HG03342 (cell line): ENCODE results near the gene CTNND2.

Experiments
- ATAC-seq: cut with Tn5 transposase; IDR thresholded peaks from one replicate; pipeline ENCODE4 v1.9.1; 2021; ENCODE audit warnings: mild to moderate bottlenecking, moderate library complexity; ENCODE audit not compliant: unreplicated experiment

The CTNND2 gene

DNA sequence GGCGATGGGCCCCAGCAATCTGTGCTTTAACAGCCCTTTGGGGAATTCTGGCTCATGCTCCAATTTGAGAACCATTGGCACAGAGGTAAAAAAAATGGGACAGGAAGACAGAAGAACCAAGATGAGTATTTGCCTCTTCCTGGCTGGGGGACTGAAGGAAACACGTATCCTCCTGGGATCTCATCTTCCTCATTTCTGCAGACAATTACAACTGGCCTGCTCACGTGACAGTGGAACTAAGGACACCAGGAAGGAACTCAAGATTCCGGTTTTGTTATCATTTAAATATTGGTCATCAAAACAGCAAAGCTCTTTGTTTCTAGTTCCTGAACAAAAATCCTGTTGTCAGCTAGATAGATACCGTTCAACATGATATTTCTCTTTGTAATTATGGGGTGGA lies 927.2 kb downstream of the CTNND2 start:
- no peak for ATAC-seq

DNA sequence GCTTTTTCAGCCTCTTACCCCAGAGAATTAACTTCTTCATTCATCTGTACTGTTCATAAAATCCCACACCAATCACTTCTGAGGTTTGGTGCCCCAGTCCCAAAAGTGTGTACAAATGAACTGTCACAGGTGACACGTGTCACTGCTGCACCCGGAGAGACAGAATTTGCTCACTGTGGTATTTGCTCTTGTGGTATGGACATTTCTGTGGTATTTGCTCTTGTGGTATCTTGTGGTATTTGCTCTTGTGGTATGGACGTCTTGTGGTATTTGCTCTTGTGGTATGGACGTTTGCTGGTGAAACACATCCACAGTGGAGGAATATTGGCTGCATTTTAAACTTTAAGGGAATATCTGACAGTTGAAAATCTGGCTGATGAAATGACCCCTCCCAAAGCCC lies 928.3 kb downstream of the CTNND2 start:
- ATAC-seq = no peak

DNA sequence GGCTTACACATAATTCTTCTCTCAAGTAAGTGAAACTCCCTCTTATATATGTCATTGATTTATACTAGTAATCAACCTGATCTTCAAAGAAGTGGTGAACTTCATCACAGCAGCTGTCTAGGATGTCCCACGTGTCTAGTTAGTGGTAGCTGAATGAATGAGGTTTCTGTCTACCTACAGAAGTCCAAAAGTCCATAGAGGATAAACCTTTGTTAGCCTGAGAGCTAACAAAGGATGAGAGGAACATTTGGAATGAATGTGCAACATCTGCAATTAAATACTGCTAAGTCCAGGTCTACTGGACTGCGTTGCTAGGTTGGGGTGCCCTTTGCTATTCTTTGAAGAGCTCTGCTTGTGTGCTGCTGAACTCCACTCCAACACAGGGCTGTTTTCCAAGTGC lies 929.4 kb downstream of the CTNND2 start:
- ATAC-seq = no peak

DNA sequence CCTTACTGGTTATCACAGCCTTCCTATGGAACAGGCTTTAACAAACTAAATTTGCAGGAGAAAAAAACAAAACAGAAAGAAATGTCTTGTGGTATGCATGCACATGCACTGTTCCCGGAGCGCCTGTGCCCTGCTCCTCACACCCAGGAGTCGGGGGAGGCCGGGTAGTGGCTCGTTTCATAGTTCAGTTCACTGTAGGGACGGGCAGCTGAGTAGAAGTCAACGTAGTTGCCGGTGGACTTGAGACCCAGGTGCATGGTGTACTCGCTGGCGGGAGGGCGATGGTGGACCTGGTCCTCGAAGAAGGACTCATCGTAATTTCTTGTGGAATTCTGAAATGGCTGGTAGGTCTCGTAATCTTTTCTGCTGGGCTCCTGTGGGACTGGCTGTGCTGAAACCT lies 930.9 kb downstream of the CTNND2 start:
- ATAC-seq = no peak

DNA sequence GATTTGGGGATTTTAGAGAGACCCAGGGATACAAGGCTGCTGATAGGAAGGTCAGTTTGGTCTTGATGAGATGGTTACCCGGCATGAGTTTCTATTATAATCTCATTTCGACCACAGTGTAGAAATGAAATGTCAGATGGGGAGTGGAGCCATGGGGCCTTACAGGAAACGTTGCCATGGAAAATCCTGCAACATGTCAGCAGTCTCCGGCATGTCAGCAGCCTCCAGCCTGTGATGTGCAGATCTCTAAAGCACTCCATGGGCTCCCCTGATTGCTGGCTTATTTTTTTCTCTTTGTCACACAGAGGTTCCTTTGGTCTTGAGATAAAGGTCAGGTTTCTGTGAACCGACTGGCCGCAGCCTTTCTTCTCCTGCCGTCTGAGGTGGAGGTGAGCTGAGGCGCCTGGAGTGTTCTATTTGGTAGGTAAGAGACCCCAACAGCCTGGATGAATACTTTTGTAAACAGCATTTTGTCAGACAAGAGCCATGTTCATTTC lies 934.5 kb downstream of the CTNND2 start:
- no peak for ATAC-seq

DNA sequence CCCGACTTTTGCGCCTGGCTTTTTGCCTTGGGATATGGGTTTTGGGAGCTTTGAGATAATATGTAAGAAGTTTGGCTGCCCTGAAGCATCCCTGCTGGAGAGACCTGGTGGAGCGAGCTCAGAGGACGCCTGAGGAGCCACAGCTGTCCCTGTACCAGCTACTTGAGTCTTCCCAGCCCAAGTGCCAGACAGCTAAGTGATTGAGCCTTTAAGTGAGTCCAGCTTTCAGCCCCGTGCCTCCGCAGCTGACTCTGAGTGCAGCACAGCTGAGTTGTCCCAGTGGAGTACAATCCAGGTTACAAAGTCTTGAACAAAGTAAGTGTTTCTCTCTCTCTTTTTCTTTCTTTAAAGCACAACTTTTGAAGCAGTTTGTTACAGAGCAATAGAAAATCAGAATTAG lies 939.4 kb downstream of the CTNND2 start:
- ATAC-seq = no peak

DNA sequence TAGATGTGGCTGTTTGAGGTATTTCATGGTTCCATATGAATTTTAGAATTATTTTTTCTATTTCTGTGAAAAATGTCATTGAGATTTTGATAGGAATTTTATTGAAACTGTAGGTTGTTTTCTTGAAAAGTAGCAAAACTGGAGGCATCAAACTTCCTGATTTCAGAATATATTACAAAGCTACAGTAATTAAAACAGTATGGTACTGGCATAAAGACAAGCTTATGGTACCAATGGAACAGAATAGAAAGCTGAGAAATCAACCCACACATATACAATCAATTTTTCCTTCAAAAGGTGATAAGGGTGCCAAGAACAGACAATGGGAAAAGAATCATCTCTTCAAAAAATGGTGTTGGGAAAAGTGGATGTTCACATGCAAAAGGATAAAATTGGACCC lies 945.5 kb downstream of the CTNND2 start:
- ATAC-seq = no peak

DNA sequence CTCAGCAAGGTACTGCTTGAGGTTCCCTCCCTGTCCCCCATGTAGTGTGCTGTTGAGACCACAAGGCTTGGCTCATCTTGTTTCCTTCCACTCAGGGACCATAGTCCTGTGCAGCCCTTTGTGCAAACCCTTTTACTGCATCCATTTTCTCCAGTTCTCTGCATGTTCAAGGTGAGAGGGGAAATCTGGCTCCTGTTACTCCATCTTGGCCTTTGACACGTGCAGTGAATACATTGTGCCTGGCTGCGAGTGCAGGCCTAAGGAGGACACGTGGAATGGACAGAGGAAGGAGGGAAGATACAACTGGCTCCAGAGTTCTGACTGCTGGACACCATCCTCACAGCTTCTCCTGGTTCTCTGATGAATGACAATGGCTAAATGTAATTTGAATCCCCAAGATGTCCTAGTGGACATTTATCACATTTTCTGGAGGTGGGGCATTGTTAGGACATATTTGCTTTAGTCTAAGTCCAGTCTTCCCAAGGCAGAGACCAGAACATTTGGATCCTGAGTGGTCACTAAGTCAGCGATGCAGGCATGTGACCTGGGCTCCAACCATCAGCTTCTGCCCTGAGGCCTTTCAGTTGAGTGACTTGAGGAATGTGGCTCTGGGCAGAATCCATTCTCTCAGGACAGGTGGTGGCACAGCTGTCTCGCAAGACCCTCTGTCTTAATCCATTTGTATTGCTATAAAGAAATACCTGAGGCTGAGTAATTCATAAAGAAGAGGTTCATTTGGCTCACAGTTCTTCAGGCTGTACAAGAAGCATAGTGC lies 954.2 kb downstream of the CTNND2 start:
- ATAC-seq = no peak

DNA sequence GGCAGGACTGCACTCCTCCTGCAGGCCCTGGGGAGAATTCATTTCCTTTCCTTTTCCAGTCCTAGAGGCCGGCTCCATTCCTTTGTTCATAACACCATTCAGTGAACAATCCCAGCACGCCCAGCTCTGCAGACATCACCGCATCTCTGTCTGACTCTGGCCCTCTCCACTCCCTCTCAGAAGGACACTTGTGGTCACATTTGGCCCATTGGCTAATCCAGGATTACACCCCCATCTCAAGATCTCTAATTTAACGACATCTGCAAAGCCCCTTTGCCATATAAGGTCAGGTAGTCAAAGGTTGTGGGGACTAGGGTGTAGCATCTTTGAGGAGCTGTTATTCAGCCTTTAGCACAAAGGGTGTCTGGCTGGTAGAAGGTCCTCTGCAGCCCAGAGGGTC lies 958.2 kb downstream of the CTNND2 start:
- no peak for ATAC-seq

DNA sequence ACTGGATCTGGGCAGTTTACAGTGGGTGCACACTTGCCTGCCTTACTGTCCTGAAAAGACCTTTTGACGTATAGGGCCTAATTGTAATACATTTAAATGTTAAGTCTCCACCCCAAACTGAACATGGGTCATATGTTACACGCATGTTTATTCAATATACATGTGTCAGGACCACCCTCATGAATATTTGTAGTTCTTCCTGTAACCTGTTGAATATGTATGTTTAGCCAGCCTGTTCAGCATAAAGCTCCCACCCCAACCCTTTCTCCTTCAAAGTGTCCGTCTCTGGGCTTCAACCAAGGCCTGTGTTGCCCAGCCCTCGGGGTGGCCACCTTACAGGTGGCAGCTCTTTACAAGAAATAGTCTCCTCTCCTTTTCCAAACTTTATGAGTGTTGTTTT lies 962.3 kb downstream of the CTNND2 start:
- no peak for ATAC-seq

DNA sequence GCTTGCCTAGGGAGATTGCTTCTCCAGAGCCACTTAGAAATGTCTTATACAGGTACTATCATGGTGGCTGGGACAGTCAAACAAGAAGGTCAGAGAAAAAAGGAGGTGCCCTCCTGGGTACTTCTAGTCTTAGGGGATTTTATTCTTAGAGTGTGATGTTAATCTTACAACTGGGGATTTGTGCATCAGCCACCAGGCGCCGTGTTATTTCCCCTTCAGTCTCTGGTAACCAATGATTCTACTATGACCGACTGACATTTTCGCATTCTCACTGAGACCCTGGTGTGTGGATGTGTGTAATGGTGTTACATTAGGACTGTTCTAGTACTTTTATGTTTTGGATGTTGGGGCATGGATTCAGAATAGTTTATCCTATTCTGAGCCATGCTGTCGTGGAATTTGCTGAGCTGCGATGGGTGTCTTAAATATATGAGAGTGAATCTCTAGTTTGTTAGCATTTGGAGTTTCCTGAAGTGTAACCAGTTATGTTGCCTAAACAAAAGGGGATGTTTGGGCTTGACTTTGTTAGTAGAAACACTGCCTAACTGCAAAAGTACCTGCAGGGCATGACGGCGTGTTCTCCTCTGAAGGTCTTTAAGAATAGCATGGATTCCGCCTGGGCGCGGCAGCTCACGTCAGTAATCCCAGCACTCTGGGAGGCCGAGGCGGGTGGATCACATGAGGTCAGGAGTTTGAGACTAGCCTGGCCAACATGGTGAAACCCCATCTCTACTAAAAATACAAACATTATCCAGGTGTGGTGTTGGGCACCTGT lies 968.0 kb downstream of the CTNND2 start:
- no peak for ATAC-seq

DNA sequence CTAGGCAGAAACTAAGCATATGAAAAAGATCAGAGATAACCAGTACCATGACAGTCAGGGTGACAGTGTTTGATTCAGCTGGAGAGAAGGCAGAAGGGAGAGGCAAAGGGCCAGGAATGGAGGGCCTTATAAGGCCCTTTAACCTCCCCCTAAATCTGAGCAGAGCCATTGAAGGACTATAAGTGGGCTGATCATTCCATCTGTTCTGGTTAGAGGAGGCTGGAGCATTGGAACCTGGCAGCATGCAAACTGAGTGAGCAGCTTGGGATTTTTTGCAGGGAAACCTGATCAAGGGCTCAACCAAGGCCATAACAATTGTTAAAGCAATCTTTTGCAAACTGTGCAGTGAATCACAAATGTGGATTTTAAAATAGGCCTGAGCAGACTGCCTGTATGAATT lies 968.7 kb downstream of the CTNND2 start:
- no peak for ATAC-seq

DNA sequence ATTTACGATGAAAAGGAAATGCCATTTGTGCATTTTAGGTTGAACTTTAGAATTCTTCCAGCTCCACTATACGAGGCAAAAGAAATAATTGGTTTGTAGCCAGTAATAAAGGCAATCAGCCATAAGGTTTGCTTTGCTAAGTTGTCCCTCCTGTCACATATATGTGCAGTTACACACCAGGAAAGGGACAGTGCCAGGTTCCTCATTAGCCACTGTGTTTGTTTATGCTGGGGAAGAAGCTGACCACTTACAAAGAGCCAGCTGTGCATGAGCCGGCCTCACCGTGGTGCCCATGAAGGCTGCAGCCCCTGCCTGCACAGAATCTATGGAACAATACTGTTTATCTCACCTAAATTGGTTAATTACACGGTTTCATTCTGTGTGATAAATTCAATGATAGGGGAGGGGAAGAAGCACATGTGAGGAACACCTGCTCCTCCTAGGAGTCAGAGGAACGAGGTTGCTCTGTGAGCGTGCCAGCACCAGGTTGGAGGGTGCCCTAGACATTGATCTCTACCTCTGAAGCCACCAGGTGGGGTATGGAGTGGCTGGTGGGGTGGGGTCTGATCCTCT lies 969.4 kb downstream of the CTNND2 start:
- ATAC-seq = no peak

DNA sequence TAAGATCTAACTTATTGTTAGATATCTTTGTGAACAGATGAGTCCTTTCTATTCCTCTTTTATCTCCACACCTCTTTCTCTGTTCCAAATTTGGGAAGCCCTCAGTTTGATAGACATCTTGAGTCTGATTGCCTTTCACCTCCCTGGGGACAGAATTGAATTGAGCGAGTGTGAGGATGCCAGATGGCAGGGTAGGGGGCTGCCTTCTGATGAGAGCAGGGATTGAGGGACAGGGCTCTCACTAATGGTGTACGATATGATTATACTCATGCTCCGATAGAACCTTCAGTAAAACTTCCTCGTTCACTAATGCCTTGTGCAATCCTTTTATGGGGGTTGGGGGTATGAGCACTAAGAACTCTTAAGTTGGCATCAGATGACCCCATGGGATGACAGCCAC lies 971.1 kb downstream of the CTNND2 start:
- no peak for ATAC-seq

DNA sequence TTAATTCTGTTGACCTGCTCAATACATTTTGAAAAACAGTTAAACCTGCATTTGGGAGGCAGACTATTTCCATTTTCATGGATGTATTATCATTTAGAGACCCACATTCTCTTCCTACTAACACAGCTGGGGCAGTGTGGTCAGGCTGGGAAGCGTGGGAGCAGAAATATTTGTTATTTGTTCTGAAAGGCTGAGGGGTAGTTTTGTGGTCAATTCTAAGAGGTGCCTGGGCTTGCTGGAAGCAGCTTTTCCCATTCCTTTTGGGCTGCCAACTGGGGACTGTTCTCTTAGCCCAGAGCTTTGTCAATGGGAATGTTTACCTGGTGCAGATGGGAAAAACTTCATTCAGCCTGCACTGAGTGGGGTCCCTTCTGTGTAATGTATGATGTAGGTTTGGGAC lies 971.8 kb downstream of the CTNND2 start:
- no peak for ATAC-seq

DNA sequence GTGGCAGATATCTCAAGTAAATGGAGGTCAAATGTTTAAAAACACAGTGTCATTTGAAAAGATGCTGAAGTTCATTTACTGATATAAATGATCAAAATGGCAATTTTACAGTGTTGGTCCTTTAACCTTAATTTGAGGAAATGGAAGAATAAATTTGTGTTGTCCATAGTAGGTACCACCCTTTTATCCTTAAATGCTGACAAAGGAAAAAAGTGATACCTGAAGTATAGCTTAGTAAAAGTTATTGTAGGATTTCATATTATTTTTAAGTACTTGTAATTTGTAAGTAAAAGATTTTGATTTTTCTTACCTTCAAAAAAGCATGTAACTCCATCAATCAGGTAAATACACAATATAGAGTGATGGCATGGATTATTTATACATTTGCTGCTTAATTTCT lies 976.6 kb downstream of the CTNND2 start:
- ATAC-seq = no peak

DNA sequence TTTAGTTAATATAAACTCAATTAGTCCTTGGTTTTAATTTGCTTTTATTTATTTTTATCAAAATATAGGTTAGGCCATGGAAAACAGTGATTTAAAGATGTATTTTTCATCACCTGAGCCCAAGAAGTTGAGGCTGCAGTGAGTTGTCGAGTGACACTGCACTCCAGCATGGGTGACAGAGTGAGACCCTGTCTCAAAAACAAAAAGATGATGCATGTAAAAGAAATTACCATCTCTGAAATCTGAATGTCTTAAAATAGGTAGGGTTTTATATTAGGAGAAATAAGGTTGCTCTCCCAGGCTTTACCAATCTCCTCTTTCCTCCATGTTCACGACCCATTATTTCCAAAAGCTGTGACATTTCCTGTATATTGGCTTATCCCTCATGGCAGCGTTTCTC lies 980.9 kb downstream of the CTNND2 start:
- ATAC-seq = no peak
